Mesodermal cell (in vitro differentiated cells): ENCODE measurements around the gene ERVMER34-1.

ENCODE experiments used
- H3K27ac ChIP-seq: 2 replicates; pipeline ENCODE4 v1.7.0; 2013; ENCODE audit warnings: mild to moderate bottlenecking, low read depth, low read length, moderate library complexity; ENCODE audit not compliant: severe bottlenecking
- H3K36me3 ChIP-seq: 2 replicates; pipeline ENCODE4 v1.7.1; 2013; ENCODE audit warnings: mild to moderate bottlenecking, low read length, moderate library complexity; ENCODE audit not compliant: control insufficient read depth, insufficient read depth
- H3K4me1 ChIP-seq: one replicate; pipeline ENCODE4 v1.7.1; 2013; ENCODE audit warnings: mild to moderate bottlenecking, low read length; ENCODE audit not compliant: insufficient read depth, control insufficient read depth, poor library complexity, severe bottlenecking
- H3K4me3 ChIP-seq: 2 replicates; pipeline ENCODE4 v1.7.0; 2013; ENCODE audit warnings: low read length, control low read depth, mild to moderate bottlenecking; ENCODE audit not compliant: insufficient read depth, poor library complexity, severe bottlenecking; ENCODE audit errors: extremely low read depth
- H3K9me3 ChIP-seq: 2 replicates; pipeline ENCODE4 v1.7.1; 2013; ENCODE audit warnings: mild to moderate bottlenecking, low read length, moderate library complexity; ENCODE audit not compliant: control insufficient read depth
- WGBS, 2 experiments: methylation state at CpG; one replicate each; pipeline ENCODE4 v1.1.5; 2013; ENCODE audit warnings: missing lambda C conversion rate in 2 of 2; ENCODE audit not compliant: insufficient coverage in 2 of 2; 5-methylcytosine and 5-hydroxymethylcytosine counted together

The ERVMER34-1 gene

DNA sequence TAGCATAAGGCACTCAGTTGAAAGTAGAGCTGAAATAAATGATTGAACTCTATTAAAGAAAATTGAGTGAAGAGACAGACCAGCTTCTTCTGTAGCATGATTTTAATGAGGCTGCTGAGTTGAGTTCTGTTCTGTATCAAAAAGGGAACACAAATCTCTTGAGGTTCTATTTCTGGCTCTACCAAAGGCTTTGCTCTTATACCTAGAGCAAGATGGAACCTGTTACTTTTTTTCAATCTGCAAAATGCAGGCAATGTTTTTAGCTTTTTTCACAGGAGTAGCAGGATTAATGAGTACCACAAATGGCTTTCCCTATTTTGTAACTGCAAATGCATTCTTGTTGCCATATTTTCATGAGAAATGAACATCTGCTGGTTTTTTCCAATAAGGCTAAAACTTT is 4.2 kb upstream of the ERVMER34-1 start:
- Histone ChIP-seq H3K9me3 (no peaks in the 10 kb centered on the region), H3K4me1 (no peaks in the 10 kb centered on the region), H3K36me3 (no peaks in the 10 kb centered on the region), H3K4me3 (no peak overlapping the region), H3K27ac (no peak overlapping the region)

DNA sequence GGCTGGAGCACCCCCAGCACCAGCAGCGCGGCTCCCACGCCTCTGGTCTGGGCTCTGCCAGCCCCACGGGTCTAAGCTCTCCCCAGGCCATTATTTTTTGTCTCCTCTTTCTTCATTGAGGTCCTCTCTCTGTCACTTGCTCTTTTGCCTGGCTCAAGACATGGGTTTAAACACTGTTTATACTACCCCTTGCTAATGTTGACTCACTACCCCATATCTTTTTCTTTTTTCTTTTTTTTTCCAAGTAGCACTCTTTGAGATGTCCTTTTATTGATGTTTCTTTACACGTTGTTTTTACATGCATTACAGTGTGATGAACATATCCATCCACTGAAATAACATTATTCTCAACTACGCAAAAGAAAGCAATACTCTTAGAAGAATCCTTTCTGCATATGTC is 1.7 kb upstream of the ERVMER34-1 start:
- WGBS, 2 experiments, result 79 to 91% methylated on average over 5 to 6 of the region's 6 CpGs
- H3K4me3 ChIP-seq, result no peak overlapping the region
- H3K9me3 ChIP-seq, result no peaks in the 10 kb centered on the region
- no peaks in the 10 kb centered on the region for H3K36me3 ChIP-seq
- H3K27ac ChIP-seq, result no peak overlapping the region
- H3K4me1 ChIP-seq, result no peaks in the 10 kb centered on the region

GRCh38 chr4:52751487-52751911 is 274 bp upstream of the ERVMER34-1 start:
- H3K4me1 ChIP-seq, result no peaks in the 10 kb centered on the region
- H3K4me3 ChIP-seq, result peak overlapping the region; percentile 42
- WGBS, 2 experiments, result 18% methylated on average over 24 to 26 of the region's 26 CpGs
- H3K9me3 ChIP-seq, result no peaks in the 10 kb centered on the region
- H3K27ac ChIP-seq, result no peak overlapping the region
- no peaks in the 10 kb centered on the region for H3K36me3 ChIP-seq

DNA sequence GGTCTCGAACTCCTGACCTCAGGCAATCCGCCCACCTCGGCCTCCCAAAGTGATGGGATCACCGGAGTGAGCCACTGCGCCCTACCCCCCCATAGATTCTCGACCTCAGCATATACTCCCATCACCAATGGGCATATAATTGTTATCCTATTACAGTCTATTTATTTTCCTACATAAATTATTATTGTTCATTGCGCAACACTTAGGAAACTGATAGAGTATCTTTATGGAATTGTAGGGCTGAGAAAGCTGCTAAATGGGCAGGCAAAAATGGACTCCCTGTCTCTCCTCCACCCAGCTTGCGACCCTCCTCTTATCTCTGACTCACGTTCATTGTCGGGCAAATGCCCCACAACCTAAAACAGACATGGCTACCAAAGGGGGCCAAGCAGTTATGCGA is 1.0 kb downstream of the ERVMER34-1 start:
- no peak overlapping the region for H3K27ac ChIP-seq
- H3K4me3 ChIP-seq, result no peak overlapping the region
- no peaks in the 10 kb centered on the region for H3K36me3 ChIP-seq
- no peaks in the 10 kb centered on the region for H3K9me3 ChIP-seq
- no peaks in the 10 kb centered on the region for H3K4me1 ChIP-seq
- WGBS, 2 experiments, result 96 to 100% methylated on average over 3 to 7 of the region's 11 CpGs

DNA sequence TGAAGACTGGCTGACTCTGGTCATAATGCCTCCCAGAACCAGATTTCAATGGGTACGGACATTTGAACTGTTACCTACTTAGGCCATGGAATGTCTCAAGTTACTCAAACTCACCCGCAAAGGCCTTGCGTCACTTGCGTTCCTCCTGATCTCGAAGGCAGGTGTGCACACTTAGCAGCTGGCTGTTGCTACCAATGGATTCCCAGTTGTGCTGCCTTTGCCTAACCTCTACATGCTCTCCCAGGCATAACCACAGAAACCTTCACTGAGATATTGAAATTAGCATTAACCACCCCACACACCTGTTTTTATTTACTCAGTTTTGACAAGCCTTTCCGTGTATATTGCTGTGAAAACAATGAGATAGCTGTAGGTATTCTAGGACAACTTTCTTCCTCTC is 2.8 kb downstream of the ERVMER34-1 start:
- no peak overlapping the region for H3K4me3 ChIP-seq
- WGBS, 2 experiments, result 98 to 100% methylated on average over 5 of the region's 6 CpGs
- H3K27ac ChIP-seq, result no peak overlapping the region
- H3K36me3 ChIP-seq, result no peaks in the 10 kb centered on the region
- H3K9me3 ChIP-seq, result no peaks in the 10 kb centered on the region
- no peaks in the 10 kb centered on the region for H3K4me1 ChIP-seq

DNA sequence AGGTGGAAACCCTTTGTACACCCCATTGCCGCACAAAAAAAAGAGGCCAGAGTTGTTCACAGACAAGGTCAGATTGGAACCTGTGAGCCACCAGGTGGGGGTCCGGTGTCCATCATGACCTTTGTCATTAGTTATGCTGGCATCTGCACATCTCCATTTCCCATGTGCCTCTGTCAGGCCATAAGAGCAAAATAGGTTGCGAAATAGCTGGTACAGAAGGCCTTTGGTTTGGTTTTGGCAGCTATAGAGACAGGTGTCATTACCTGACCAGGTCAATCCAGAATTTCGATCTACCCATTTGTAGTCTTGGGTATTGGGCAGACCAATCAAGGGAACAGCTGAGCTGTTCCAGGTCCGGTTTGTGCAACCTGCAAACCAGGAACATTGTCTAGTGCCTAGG is 6.6 kb downstream of the ERVMER34-1 start:
- H3K27ac ChIP-seq, result no peak overlapping the region
- no peak overlapping the region for H3K4me3 ChIP-seq
- no peaks in the 10 kb centered on the region for H3K9me3 ChIP-seq
- 100% methylated on average over 5 of the region's 5 CpGs for WGBS, 2 experiments
- no peaks in the 10 kb centered on the region for H3K36me3 ChIP-seq
- H3K4me1 ChIP-seq, result no peaks in the 10 kb centered on the region

DNA sequence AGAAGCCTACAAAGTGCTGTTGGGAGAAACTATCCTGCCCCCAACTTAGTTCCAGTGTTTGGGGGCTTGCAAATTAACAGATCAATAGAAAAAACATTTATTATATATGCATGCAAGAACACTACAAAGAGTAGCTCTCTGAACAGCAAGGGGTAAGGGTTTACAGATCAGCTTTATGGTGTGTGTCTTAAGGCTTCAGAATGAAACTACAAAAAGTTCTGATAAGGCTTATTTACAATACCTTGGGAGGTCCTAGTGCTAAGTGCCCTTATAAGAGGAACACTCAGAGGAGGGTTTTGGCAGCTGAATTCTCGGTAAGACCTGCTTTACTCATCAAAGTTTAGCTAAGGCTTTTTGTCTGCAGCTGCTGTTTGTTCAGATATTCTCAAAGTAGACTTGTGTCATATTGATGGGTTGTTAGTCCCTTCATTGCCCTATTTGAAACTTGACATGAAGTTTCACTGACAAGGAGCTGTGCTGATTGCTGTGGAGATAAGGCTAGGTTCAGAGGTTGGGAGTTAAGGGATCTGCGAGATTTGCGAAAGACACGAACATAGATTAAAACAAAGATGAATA is 7.7 kb downstream of the ERVMER34-1 start:
- Histone ChIP-seq H3K9me3 (no peaks in the 10 kb centered on the region), H3K27ac (no peak overlapping the region), H3K4me3 (no peak overlapping the region), H3K4me1 (no peaks in the 10 kb centered on the region), H3K36me3 (no peaks in the 10 kb centered on the region)
- 63% methylated on average over 2 of the region's 4 CpGs; no CpG with 5 or more reads in 1 of the 2 experiments for WGBS, 2 experiments

- Histone ChIP-seq H3K4me3 (no peak overlapping the region), H3K27ac (no peak overlapping the region), H3K4me1 (peaks cover 11% of the 10 kb centered on the region), H3K9me3 (no peaks in the 10 kb centered on the region), H3K36me3 (no peaks in the 10 kb centered on the region)
Measured at GRCh38 chr4:52729586-52729985, 21.6 kb downstream of the ERVMER34-1 start.

DNA sequence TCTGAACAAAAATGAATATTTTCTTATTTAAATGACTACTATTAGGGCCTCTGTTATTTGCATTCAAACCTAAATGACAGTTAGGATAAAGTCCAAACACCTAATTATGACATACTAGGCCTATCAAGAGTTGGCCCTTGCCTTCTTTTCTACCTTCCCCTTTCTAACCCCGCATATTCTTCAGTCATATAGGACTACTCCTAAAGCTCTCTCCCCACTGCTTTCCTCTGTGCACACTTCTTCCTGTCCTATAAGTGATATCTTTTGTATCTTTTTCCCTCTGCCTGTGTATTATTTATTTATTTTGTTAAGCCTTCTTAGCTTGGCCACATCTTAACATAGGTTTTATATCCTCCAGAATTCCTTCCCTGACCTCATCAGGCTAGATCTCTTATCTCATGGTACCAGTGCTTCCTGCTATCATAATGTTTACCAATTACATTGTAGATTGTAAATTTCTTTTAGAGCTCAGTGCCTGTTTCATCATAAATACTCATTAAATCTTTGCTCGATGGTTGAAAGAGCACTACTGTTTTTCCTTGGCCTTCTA is 22.5 kb downstream of the ERVMER34-1 start:
- Histone ChIP-seq H3K36me3 (no peaks in the 10 kb centered on the region), H3K4me3 (no peak overlapping the region), H3K4me1 (peaks cover 11% of the 10 kb centered on the region), H3K27ac (no peak overlapping the region), H3K9me3 (no peaks in the 10 kb centered on the region)
- 100% methylated on average over 1 of the region's 2 CpGs; no CpG with 5 or more reads in 1 of the 2 experiments for WGBS, 2 experiments

GRCh38 chr4:52726826-52727580 is 24.2 kb downstream of the ERVMER34-1 start:
- H3K4me1 ChIP-seq, result peaks cover 11% of the 10 kb centered on the region
- no peak overlapping the region for H3K27ac ChIP-seq
- H3K36me3 ChIP-seq, result no peaks in the 10 kb centered on the region
- 84 to 90% methylated on average over 2 to 3 of the region's 3 CpGs for WGBS, 2 experiments
- no peaks in the 10 kb centered on the region for H3K9me3 ChIP-seq
- H3K4me3 ChIP-seq, result no peak overlapping the region
